Activated B cell treated with CpG ODN at 0.5 μM for 24 hours (primary cell): Measurements from ENCODE around the gene CYP2B6. TPM values are rescaled to one million over a fixed set of nuclear protein-coding genes. Genes with fewer than 3 reads are reported as not detected.
"Not testable (repeated sequence)": the region's sequence is repeated elsewhere in the genome, so short reads cannot be mapped to it uniquely, and the experiment has no call there.

ENCODE experiments used
- ATAC-seq: fragments of 200-7000 bp; cut with Tn5 transposase; one replicate; pipeline ENCODE4 v1.10.0; 2021; ENCODE audit warnings: low read depth, mild to moderate bottlenecking, moderate library complexity
- CTCF ChIA-PET: fragments of 350-600 bp; sonication (Branson Sonifier 250); formaldehyde crosslinking; loops from one replicate; lab custom pipeline; 2021; ENCODE audit warnings: antibody characterized with exemption; lab: Charles Lee
- POLR2A ChIA-PET: fragments of 350-600 bp; sonication (Branson Sonifier 250); formaldehyde crosslinking; loops from one replicate; lab custom pipeline; 2021; ENCODE audit warnings: antibody characterized with exemption; lab: Charles Lee
- DNase-seq: peaks from one replicate; pipeline ENCODE4 v3.0.0; 2022
- H3K27ac Mint-ChIP-seq: one replicate; pipeline ENCODE4 v1.8.0; 2020; ENCODE audit warnings: mixed read lengths
- H3K27me3 Mint-ChIP-seq: one replicate; pipeline ENCODE4 v1.8.0; 2021; ENCODE audit warnings: mixed read lengths
- H3K36me3 Mint-ChIP-seq: one replicate; pipeline ENCODE4 v1.8.0; 2021; ENCODE audit warnings: low read depth, mixed read lengths
- H3K4me1 Mint-ChIP-seq: one replicate; pipeline ENCODE4 v1.8.0; 2021; ENCODE audit warnings: mixed read lengths
- H3K4me3 Mint-ChIP-seq: one replicate; pipeline ENCODE4 v1.8.0; 2020; ENCODE audit warnings: mild to moderate bottlenecking, mixed read lengths
- H3K9me3 Mint-ChIP-seq: one replicate; pipeline ENCODE4 v1.8.0; 2020; ENCODE audit warnings: mixed read lengths
- CTCF ChIP-seq: fragments of 200-600 bp; IDR thresholded peaks from one replicate; pipeline ENCODE4 v1.8.0; 2022; ENCODE audit warnings: antibody characterized with exemption, mild to moderate bottlenecking
- intact Hi-C: fragments of 100-400 bp; cut with micrococcal nuclease; formaldehyde crosslinking; loops from one replicate; pipeline ENCODE4 v1.15.1; 2024
- total RNA-seq: library from RNA; stranded (reverse); gene quantifications from 2 replicates; pipeline ENCODE4 v1.2.3, GENCODE V29; 2022

The CYP2B6 gene
- total RNA-seq, 1 donor from 2014 or later, result not detected

GRCh38 chr19:40962460-40962961 is 28.6 kb upstream of the CYP2B6 start:
- POLR2A ChIA-PET, result interaction anchor here (0.6 kb wide), 1 partner anchor 323 kb away, joined by 7 read pairs; no protein-coding TSS in a partner anchor
- intact Hi-C loops, result no loop called here
- DNase-seq, result no peak
- H3K36me3 Mint-ChIP-seq, result no peaks in the 10 kb centered on the region
- no peak for ATAC-seq
- H3K27me3 Mint-ChIP-seq, result peaks cover 14% of the 10 kb centered on the region
- no peak overlapping the region for H3K27ac Mint-ChIP-seq
- H3K9me3 Mint-ChIP-seq, result peaks cover 4% of the 10 kb centered on the region
- CTCF ChIA-PET, result no interaction called here
- H3K4me3 Mint-ChIP-seq, result no peak overlapping the region
- TF ChIP-seq CTCF, result no peak
- H3K4me1 Mint-ChIP-seq, result no peaks in the 10 kb centered on the region

GRCh38 chr19:40964361-40964760 is 26.7 kb upstream of the CYP2B6 start:
- H3K4me1 Mint-ChIP-seq, intact Hi-C loops, CTCF ChIA-PET, DNase-seq, H3K27ac Mint-ChIP-seq, H3K4me3 Mint-ChIP-seq, POLR2A ChIA-PET, ATAC-seq, H3K36me3 Mint-ChIP-seq, H3K9me3 Mint-ChIP-seq: not testable (repeated sequence)
- H3K27me3 Mint-ChIP-seq, result peaks cover 14% of the 10 kb centered on the region

DNA sequence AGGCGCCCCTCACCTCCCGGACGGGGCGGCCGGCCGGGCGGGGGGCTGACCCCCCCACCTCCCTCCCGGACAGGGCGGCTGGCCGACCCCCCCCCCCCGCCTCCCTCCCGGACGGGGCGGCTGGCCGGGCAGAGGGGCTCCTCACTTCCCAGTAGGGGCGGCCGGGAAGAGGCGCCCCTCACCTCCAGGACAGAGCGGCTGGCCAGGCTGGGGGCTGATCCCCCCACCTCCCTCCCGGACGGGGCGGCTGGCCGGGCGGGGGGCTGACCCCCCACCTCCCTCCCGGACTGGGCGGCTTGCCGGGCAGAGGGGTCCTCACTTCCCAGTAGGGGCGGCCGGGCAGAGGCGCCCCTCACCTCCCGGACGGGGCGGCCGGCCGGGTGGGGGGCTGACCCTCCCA is 25.7 kb upstream of the CYP2B6 start:
- DNase-seq, intact Hi-C loops, H3K9me3 Mint-ChIP-seq, H3K4me1 Mint-ChIP-seq, ATAC-seq, H3K27ac Mint-ChIP-seq, CTCF ChIA-PET, H3K4me3 Mint-ChIP-seq, H3K36me3 Mint-ChIP-seq, POLR2A ChIA-PET: not testable (repeated sequence)
- peaks cover 14% of the 10 kb centered on the region for H3K27me3 Mint-ChIP-seq

GRCh38 chr19:40966591-40966990 is 24.5 kb upstream of the CYP2B6 start:
- H3K4me3 Mint-ChIP-seq, POLR2A ChIA-PET, H3K27ac Mint-ChIP-seq, H3K9me3 Mint-ChIP-seq, CTCF ChIA-PET, DNase-seq, H3K4me1 Mint-ChIP-seq, intact Hi-C loops, ATAC-seq, H3K36me3 Mint-ChIP-seq: not testable (repeated sequence)
- H3K27me3 Mint-ChIP-seq, result peaks cover 21% of the 10 kb centered on the region

GRCh38 chr19:40968065-40968464 is 23.0 kb upstream of the CYP2B6 start:
- DNase-seq, intact Hi-C loops, POLR2A ChIA-PET, H3K36me3 Mint-ChIP-seq, CTCF ChIA-PET, H3K4me3 Mint-ChIP-seq, ATAC-seq, H3K4me1 Mint-ChIP-seq, H3K9me3 Mint-ChIP-seq, H3K27ac Mint-ChIP-seq: not testable (repeated sequence)
- H3K27me3 Mint-ChIP-seq, result peaks cover 24% of the 10 kb centered on the region

DNA sequence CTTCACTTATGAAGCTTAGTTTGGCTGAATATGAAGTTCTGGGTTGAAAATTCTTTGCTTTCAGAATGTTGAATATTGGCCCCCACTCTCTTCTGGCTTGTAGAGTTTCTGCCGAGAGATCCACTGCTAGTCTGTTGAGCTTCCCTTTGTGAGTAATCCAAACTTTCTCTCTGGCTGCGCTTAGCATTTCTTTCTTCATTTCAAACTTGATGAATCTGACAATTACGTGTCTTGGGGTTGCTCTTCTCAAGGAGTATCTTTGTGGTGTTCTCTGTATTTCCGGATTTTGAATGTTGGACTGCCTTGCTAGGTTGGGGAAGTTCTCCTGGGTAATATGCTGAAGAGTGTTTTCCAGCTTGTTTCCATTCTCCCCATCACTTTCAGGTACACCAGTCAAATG is 21.4 kb upstream of the CYP2B6 start:
- H3K36me3 Mint-ChIP-seq, H3K9me3 Mint-ChIP-seq, H3K4me3 Mint-ChIP-seq, ATAC-seq, CTCF ChIA-PET, H3K27ac Mint-ChIP-seq, DNase-seq, POLR2A ChIA-PET, H3K4me1 Mint-ChIP-seq: not testable (repeated sequence)
- intact Hi-C loops, result loop anchor here (5.0 kb wide), 1 partner anchor 603 kb away; no protein-coding TSS in a partner anchor
- peaks cover 19% of the 10 kb centered on the region for H3K27me3 Mint-ChIP-seq

DNA sequence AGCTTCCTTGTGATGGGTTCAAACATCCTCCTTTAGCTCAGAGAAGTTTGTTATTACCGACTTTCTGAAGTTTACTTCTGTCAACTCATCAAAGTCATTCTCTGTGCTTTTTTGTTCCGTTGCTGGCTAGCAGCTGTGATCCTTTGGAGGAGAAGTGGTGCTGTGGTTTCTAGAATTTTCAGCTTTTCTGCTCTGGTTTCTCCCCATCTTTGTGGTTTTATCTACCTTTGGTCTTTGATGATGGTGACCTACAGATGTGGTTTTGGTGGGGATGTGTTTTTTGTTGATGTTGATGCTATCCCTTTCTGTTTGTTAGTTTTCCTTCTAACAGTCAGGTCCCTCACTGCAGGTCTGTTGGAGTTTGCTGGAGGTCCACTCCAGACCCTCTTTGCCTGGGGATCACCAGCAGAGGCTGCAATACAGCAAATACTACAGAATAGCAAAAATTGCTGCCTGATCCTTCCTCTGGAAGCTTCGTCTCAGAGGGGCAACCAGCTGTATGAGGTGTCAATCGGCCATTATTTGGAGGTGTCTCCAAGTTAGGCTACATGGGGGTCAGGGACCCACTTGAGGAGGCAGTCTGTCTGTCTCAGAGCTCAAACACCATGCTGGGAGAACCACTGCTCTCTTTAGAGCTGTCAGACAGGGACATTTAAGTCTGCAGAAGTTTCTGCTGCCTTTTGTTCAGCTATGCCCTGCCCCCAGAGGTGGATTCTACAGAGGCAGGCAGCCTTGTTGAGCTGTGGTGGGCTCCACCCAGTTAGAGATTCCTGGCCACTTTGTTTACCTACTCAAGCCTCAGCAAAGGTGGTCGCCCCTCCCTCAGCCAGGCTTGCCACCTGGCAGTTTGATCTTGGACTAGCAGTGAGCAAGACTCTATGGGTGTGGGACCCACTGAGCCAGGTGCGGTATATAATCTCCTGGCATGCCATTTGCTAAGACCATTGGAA is 20.4 kb upstream of the CYP2B6 start:
- H3K9me3 Mint-ChIP-seq, H3K4me3 Mint-ChIP-seq, H3K36me3 Mint-ChIP-seq, H3K4me1 Mint-ChIP-seq, CTCF ChIA-PET, POLR2A ChIA-PET, ATAC-seq, H3K27ac Mint-ChIP-seq, DNase-seq: not testable (repeated sequence)
- peaks cover 19% of the 10 kb centered on the region for H3K27me3 Mint-ChIP-seq
- intact Hi-C loops, result loop anchor here (5.0 kb wide), 1 partner anchor 602 kb away; no protein-coding TSS in a partner anchor
